ENCODE measurements around the gene TCTN2.

DNA sequence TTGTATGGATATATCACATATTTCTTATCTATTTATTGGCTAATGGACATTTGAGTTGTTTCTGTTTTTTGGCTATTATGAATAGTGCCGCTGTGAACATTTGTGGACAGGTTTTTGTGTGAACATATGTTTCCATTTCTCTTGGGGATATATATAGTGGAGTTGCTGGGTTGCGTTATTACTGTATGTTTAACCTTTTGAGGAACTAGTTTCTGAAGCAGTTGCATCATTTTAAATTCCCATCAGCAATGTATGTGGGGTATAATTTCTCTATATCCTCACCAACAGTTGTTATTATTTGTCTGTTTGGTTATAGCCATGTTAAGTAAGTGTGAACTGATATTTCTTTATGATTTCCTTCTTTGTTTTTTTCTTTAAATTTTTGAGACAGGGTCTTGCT is 10.7 kb downstream of the TCTN2 start:
- TF ChIP-seq EZH2 (IDR thresholded peaks at IDR 0.05; ENCODE audit: borderline replicate concordance, low read length) (no peak), CTCF (conservative IDR thresholded peaks at IDR 0.05 in 1 of 2, IDR thresholded peaks at IDR 0.05 in 1 of 2; ENCODE audit: extremely low read depth in 1 of 2, insufficient read depth in 1 of 2, low read depth in 1 of 2, low read length in 2 of 2) (no peak)

Data from mammary epithelial cell (primary cell).